HG03520 (cell line): Measurements from ENCODE around the gene HLTF.
"Not testable (repeated sequence)": the region's sequence is repeated elsewhere in the genome, so short reads cannot be mapped to it uniquely, and the experiment has no call there.

Experiments
- ATAC-seq: cut with Tn5 transposase; IDR thresholded peaks from one replicate; pipeline ENCODE4 v1.9.1; 2021; ENCODE audit warnings: mild to moderate bottlenecking, moderate library complexity; ENCODE audit not compliant: unreplicated experiment

HLTF gene, protein sequence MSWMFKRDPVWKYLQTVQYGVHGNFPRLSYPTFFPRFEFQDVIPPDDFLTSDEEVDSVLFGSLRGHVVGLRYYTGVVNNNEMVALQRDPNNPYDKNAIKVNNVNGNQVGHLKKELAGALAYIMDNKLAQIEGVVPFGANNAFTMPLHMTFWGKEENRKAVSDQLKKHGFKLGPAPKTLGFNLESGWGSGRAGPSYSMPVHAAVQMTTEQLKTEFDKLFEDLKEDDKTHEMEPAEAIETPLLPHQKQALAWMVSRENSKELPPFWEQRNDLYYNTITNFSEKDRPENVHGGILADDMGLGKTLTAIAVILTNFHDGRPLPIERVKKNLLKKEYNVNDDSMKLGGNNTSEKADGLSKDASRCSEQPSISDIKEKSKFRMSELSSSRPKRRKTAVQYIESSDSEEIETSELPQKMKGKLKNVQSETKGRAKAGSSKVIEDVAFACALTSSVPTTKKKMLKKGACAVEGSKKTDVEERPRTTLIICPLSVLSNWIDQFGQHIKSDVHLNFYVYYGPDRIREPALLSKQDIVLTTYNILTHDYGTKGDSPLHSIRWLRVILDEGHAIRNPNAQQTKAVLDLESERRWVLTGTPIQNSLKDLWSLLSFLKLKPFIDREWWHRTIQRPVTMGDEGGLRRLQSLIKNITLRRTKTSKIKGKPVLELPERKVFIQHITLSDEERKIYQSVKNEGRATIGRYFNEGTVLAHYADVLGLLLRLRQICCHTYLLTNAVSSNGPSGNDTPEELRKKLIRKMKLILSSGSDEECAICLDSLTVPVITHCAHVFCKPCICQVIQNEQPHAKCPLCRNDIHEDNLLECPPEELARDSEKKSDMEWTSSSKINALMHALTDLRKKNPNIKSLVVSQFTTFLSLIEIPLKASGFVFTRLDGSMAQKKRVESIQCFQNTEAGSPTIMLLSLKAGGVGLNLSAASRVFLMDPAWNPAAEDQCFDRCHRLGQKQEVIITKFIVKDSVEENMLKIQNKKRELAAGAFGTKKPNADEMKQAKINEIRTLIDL

DNA sequence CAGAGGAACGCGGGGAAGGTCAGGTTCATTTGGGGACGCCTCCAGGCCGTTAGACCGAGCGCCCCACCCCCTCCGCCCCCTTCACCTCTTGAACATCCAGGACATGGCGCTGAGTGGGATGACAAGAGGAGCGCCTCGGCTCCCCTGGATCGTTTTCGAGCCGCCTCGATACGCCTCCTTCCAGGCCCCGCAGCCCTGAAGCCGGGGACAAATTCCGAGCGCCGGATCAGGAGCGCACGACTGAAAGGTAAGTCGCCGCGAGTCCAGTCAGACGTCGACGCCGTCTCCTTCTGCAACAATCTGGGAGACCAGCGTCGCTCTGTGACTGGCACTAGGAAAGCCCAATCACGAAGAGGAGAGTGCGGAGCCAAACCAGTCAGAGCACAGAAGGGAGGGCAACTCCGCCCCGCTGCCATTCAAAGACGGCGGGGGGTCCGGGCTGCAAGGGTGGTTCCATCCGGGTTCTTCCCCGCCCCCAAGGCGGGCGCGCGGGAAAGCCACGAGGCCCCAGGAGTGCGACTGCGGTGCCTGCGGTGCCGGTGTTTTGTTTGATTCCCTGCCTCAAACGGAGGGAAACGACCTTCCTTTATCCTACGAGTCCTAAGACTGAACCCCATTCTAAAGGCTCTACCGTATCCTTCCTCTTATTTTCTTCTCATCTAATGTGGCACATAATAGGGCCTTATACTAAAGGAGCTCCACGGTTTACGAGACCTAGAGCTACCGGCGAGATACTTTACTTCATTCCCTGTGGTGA, at the start of gene HLTF:
Gene HLTF, minus strand, starts transcription at position 302 of the 757 bp plus-strand sequence. Its CDS starts 197 bp downstream, at position 105.
- peak; percentile 100 for ATAC-seq

DNA sequence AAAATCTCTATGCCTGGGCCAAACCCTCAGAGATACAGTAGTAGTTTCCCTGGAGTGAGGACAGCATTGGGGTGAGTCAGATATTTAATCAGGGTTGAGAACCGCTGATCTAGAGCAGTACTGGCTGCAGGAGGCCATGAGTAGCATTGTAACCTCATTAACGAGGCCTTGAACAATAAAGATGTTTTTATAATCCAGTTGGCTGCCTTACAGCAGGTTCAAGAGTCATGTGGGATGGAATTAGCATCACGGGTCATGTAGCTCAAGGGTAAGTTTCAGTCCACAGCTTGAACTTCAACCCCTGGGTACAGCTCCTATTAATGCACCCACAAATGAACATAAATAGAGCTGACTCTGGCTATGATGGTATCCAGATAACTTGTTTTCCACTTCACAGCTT, 48.2 kb upstream of the HLTF start:
- no peak for ATAC-seq

GRCh38 chr3:149131589-149131988, 45.3 kb upstream of the HLTF start:
- ATAC-seq: no peak

GRCh38 chr3:149129326-149130205, 43.2 kb upstream of the HLTF start, which contains the start of gene HPS3:
HPS3 (plus strand) TSS chr3:149129638; CDS start chr3:149129724, 86 bp downstream.
- peak; percentile 93 for ATAC-seq

DNA sequence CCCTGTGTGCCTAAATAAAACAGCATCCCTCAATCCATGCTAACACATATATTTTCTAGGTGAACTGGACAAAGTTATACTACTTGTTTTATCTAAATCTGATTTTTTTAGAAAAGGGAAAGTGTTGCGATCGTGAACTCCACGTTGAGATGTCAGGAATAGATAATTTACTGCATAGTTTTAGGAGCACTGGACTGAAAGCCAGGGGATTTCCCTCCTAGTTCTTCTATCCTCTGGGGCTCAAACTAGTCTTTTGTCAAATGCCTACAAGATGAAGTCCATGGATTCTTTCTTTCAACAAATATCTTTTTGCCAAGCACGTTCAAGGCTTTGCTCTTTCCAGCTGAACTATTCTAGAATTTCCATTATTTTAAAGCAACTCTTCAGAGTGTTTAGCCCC, 42.5 kb upstream of the HLTF start:
- ATAC-seq: peak; percentile 1

GRCh38 chr3:149122721-149123578, 36.6 kb upstream of the HLTF start:
- ATAC-seq: no peak

- ATAC-seq: no peak
These were observed 34.0 kb upstream of the HLTF start for GRCh38 chr3:149120051-149120972.

DNA sequence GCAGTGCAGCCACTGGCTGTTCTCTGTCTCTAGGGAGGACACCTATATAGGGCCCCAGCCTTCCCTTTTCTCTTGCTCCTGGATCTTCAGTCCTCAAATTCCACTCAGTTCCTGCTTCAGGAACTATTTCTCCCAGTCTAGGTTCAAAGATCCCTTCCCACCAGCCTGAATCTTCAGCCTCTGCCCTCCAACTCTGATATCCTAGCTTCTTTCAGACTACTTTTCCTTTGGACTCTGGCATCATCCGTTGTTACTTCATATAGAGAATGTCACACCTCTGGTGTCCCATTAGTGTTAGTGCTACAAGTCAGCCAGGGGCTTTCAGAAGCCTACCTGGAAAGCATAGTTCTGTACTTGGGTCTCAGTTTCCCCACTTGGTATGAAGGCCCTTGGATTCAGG, 33.1 kb upstream of the HLTF start:
- ATAC-seq: no peak

DNA sequence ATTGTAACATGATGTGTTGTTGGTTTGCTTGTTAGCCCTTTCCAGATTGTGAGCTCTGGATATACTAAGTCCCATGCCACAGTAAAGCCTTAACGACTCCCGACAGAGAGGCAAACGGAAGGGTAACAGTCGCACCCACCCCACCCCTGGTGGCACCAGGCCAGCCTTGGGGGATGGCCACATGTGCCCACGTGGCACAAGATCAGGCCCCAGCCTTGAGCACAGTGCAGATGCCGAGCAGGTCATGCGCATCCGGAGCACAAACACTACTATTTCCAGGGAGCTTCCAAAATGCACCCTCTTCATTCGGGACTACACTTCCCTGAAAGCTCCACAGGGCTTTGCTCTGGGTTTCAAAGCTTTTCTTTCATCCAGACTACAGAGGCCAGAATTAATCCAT, 32.4 kb upstream of the HLTF start:
- ATAC-seq: no peak

DNA sequence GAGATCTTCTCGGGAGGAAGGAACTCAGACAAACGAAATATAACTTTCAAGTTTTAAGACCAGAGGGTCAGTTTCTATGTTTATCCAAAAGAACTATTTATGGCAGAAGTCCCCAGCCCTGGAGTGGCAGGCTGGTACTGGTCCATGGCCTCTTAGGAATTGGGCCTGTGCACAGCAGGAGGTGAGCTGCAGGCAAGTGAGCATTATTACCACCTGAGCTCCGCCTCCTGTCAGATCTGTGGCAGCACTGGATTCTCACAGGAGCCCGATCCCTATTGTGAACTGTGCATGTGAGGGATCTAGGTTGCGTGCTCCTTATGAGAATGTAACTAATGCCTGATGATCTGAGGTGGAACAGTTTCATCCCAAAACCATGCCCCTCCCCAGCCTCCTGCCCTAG, 28.8 kb upstream of the HLTF start:
- no peak for ATAC-seq

DNA sequence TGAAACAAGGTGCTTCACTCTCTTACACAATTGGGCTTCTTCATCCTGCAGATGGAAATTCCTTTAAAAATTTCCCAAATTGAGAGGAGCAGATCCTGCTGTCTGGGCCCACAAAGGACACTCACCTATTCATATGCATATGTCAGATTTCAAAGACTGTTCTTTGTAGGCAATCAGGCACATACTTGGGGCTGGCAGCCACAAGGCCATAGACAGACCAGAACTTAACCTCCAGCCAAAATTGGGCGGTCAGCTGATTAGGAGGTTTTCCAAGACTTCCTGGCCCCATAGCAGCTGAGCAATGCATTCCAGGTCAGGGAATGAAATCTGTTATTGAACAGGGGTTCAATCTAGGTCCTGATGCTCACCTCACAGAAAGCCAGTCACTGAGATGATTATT, 28.1 kb upstream of the HLTF start:
- no peak for ATAC-seq

DNA sequence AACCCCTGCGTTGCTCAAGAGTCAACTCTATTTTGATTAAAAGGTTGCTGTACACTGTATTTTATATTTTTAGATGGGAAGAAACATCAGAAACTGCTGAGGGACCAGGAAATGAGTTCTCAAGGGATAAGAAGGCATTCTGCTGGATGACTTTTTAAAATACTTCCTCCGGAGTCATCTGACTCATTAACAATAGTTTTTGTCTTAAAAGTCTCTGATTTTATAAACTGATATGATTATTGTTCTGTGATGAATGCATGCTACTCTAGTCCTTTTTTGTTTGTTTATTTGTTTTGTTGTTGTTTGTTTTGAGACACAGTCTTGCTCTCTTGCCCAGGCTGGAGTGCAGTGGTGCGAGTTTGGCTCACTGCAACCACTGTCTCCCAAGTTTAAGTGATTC, 18.2 kb upstream of the HLTF start:
- ATAC-seq: no peak

GRCh38 chr3:149101641-149102040, 15.3 kb upstream of the HLTF start:
- ATAC-seq: no peak

DNA sequence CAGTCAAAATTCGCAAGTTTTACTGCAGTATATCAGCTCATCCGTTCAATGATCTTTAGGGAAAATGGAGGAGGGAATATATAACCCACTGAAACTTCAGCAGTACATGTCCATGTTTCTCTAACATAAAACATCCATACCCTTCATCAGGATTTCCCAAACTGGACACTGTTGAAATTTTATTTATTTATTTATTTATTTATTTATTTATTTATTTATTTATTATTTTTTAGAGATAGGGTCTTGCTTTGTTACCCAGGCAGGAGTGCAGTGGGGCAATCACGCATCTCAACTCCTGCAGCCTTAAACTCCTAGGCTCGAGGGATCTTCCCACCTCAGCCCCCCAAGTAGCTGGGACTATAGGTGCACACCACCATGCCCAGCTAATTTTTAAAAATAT, 14.8 kb upstream of the HLTF start:
- no peak for ATAC-seq

DNA sequence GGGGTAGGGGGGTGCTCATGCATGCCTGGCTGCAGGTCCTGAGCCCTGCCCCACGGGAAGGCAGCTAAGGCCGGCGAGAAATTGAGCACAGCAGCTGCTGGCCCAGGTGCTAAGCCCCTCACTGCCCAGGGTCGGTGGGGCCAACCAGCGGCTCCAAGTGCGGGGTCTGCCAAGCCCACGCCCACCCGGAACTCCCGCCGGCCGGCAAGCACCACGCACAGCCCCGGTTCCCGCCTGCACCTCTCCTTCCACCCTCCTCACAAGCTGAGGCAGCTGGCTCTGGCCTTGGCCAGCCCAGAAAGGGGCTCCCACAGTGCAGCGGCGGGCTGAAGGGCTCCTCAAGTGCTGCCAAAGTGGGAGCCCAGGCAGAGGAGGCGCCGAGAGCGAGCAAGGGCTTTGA, 11.7 kb upstream of the HLTF start:
- ATAC-seq: not testable (repeated sequence)

- peak; percentile 90 for ATAC-seq
These were observed 9.2 kb upstream of the HLTF start for GRCh38 chr3:149095487-149095886.

GRCh38 chr3:149091983-149092382, 5.7 kb upstream of the HLTF start:
- no peak for ATAC-seq

GRCh38 chr3:149090907-149091306, 4.6 kb upstream of the HLTF start:
- ATAC-seq: no peak
